ENCODE results near the gene ARL15.

The ARL15 gene

GRCh38 chr5:53928641-53929040 is 381.7 kb downstream of the ARL15 start:
- TF ChIP-seq CTCF (IDR thresholded peaks at IDR 0.05; ENCODE audit: borderline replicate concordance, control extremely low read depth, extremely low read depth, insufficient read depth, missing control alignments): no peak
- in situ Hi-C loops (cut with MboI; ENCODE audit: low sequenced_read_pairs, unreplicated experiment): no loop called here
- DNase-seq (ENCODE audit: low spot score): no peak

GRCh38 chr5:53927668-53928247 is 382.6 kb downstream of the ARL15 start:
- DNase-seq (ENCODE audit: low spot score): no peak
- in situ Hi-C loops (cut with MboI; ENCODE audit: low sequenced_read_pairs, unreplicated experiment): no loop called here
- no peak for TF ChIP-seq CTCF (IDR thresholded peaks at IDR 0.05; ENCODE audit: borderline replicate concordance, control extremely low read depth, extremely low read depth, insufficient read depth, missing control alignments)

- TF ChIP-seq CTCF (IDR thresholded peaks at IDR 0.05; ENCODE audit: borderline replicate concordance, control extremely low read depth, extremely low read depth, insufficient read depth, missing control alignments): no peak
- DNase-seq (ENCODE audit: low spot score): no peak
- in situ Hi-C loops (cut with MboI; ENCODE audit: low sequenced_read_pairs, unreplicated experiment): no loop called here
These were observed 384.3 kb downstream of the ARL15 start for GRCh38 chr5:53926026-53926425.

- DNase-seq (ENCODE audit: low spot score): no peak
- in situ Hi-C loops (cut with MboI; ENCODE audit: low sequenced_read_pairs, unreplicated experiment): no loop called here
- TF ChIP-seq CTCF (IDR thresholded peaks at IDR 0.05; ENCODE audit: borderline replicate concordance, control extremely low read depth, extremely low read depth, insufficient read depth, missing control alignments): no peak
These were observed 386.0 kb downstream of the ARL15 start for GRCh38 chr5:53924392-53924791.

GRCh38 chr5:53923961-53924360 is 386.4 kb downstream of the ARL15 start:
- in situ Hi-C loops (cut with MboI; ENCODE audit: low sequenced_read_pairs, unreplicated experiment): no loop called here
- no peak for DNase-seq (ENCODE audit: low spot score)
- no peak for TF ChIP-seq CTCF (IDR thresholded peaks at IDR 0.05; ENCODE audit: borderline replicate concordance, control extremely low read depth, extremely low read depth, insufficient read depth, missing control alignments)

GRCh38 chr5:53922508-53923498 is 387.6 kb downstream of the ARL15 start:
- no peak for TF ChIP-seq CTCF (IDR thresholded peaks at IDR 0.05; ENCODE audit: borderline replicate concordance, control extremely low read depth, extremely low read depth, insufficient read depth, missing control alignments)
- DNase-seq (ENCODE audit: low spot score): peak; percentile 20
- in situ Hi-C loops (cut with MboI; ENCODE audit: low sequenced_read_pairs, unreplicated experiment): no loop called here

All from GM13976 (cell line).